Measurements from ENCODE around the gene MMP2. TPM values are rescaled to one million over a fixed set of nuclear protein-coding genes. Genes with fewer than 3 reads are reported as not detected.

Gene MMP2
- 1,404 and 1,854 TPM in 2 replicates for total RNA-seq

GRCh38 chr16:55478827-55479429 is at the start of gene MMP2:
TSS of gene MMP2 (plus strand) at chr16:55479198. CDS start at chr16:55479480, 282 bp downstream.

GRCh38 chr16:55508941-55509931 is 30.2 kb downstream of the MMP2 start, which contains the start of gene LPCAT2:
TSS of gene LPCAT2 (plus strand) at chr16:55509072. CDS start at chr16:55509182, 110 bp downstream.

Other genes starting within 250 kb of the MMP2 start
- gene IRX6, start 155.0 kb upstream of the MMP2 start, total RNA-seq: 6.3 and 13.3 TPM in 2 replicates
- gene LPCAT2, start 29.9 kb downstream of the MMP2 start, total RNA-seq: 29.1 and 32.8 TPM in 2 replicates
- gene CAPNS2, start 87.5 kb downstream of the MMP2 start, total RNA-seq: 1.6 and 1.8 TPM in 2 replicates
- gene SLC6A2, start 176.8 kb downstream of the MMP2 start, total RNA-seq: under 0.01 TPM in 1 of 2 replicates, not detected in the other